GM10847 (cell line): Measurements from ENCODE around the gene FPGS.

ENCODE experiments used
- POLR2A ChIP-seq: IDR thresholded peaks from 2 replicates; pipeline ENCODE4 v1.6.1; 2011; ENCODE audit not compliant: insufficient read length; ENCODE audit errors: extremely low read depth

Gene FPGS

DNA sequence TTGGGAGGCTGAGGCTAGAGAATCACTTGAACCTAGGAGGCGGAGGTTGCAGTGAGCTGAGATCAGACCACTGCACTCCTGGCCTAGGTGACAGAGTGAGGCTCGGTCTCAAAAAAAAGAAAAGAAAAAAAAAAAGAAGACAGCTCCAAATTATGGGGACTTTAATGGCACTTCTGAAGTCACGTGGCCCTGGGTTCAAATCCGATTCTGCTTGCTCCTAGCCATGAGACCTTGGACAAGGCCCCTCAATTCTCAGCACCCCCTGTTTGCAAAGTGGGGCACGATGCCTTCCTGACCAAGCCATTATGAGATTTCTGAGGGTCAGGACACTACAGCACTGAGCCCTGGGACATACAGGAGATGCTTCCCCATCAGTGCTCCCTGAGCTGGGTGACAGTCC is 52.8 kb downstream of the FPGS start:
- TF ChIP-seq POLR2A = no peak

DNA sequence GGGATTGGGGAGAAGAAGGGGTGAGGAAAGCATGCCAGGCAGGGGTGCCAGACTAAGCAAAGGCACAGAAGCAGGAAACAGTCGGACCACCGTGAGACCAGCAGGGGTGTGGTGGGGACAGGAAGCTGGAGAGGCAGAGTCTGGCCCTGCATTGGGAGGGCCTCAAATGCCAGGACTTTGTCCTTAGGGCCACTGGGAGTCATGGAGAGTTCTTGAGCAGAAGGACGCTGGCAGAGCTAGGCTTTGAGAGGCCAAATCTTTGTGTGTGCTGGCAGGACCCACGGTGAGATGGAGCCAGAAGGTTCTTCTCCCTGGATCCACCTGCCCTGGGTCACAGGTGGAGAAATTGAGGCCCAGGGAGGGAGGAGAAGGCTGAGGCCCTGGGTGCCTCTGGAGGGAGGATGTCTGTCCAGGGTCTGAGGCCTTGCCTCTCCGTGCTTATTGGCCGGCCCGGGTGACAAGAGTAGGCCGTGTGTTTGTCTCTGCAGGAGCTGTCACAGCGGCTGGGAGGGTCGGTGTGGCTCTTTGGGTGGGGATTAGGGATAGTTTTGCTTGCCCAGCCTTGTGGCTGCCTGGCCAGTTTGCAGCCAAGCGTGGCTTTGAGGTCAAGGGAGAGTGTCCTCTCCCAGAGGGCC is 53.5 kb downstream of the FPGS start:
- no peak for TF ChIP-seq POLR2A

DNA sequence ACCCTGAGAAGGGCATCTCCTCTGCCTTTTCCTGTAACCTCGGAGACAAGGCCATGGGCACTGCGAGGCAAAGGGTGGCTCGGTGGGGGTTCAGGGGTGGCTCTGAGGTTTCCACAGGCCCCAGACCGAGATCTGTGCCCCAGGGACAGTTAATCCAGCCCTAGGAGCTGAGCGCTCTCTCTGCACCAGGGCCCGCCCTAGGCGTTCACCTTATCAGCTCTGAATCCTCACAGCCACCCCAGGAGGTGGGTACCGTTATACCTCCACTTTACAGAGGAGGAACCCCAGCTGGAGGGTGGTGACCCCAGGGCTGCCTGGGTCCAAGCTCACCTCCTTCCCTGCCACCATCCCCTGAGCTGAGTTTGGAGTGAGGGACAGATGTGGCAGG is 54.0 kb downstream of the FPGS start:
- no peak for TF ChIP-seq POLR2A

DNA sequence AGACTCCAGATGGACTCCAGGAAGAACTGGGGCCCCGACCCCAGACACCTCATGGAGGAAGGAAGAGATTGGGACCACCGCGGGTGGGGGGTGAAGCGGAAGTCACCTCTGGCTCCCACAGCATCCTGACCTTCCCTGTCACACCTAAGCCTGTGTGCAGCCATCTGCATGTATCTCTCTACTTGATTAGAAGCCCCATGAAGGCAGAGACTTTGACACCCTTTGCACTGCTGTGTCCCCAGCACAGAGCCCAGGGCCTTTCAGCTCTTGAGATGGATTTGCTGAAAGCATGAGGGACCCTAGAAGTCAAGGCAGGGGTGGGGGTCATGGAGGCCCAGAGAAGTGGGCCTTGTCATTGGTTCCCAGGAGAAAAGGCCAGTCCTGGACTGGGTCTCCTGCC is 54.6 kb downstream of the FPGS start:
- no peak for TF ChIP-seq POLR2A

DNA sequence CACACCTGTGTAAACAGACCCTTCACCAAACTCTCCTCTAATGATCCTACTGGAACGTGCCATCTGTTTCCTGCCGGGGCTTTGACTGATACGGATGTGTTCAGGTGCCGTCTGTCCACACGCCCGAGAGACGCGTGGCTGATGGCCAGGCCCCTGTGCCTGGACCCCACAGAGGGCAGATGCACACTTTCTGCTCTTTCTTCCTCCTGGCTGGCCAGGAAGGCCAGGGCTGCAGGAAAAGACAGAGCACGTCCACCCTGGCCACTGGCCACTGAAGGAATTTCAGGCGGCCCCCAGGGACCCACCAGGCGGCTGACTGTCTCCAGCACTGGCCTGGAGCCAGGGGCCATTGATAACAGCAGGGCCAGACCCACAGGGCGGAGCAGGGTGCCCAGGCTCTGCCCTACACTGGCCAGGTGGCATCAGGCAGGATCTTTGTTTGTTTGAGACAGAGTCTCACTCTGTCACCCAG is 55.4 kb downstream of the FPGS start:
- no peak for TF ChIP-seq POLR2A

GRCh38 chr9:127860260-127860659 is 57.6 kb downstream of the FPGS start:
- no peak for TF ChIP-seq POLR2A

DNA sequence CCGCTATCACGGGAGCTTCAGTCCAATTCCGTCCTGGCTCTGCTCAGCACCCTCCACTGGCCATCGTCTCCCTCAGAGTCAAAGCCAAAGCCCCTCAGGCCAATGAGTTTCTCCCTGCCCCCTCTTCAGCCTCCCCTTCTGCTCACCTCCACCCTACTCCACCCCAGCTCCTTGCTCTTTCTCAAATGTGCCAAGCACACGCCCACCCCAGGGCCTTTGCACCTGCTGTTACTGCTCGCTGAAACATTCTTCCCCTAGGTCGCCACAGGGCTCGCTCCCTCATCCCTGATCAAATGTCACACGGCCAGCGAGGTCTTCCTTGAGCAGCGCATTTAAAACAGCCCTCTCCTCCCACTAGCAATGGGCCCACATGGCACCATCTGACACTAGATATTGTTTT is 58.1 kb downstream of the FPGS start:
- TF ChIP-seq POLR2A = no peak

DNA sequence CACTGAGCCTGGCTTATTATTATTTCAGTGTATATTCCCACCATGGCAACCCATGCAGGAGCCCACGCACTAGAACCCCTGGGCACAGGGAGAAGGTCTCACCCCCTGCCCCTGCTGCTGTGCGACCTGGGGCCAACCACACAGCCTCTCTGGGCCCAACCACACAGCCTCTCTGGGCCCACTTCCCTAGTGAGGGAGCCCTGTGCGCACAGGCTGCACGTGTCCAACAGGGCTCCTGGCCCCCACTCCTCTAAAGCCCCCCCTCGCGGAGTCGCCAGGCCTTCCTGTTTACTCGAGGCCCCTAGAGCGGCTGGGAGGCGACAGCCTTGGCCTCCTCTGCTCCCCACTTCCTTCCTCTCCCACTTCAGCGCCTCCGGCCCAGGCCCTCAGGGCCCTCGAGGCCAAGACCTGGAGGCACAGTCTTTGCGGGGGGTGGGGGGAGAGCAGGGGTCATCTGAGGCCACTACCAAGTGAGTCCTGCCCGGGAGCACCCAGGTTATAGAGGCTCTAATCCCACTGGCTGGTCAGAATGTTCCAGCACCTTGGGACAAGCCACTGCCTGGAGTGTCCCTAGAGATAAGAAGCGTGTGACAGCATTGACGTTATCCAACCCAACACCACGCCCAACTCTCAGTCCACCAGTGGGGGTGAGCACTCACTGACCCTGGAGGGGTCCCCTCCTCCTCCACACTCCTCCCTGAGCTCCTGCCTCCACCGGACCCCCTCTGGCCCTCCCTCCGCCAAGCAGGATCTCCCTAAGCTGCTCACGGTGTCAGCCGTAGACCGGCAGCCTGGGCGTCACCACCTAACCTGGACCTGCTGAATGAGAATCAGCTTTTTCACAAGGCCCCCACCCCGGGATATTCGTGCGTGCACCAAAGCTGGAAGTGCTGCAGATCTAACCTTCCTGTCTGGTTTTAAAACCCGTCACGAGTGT is 59.7 kb downstream of the FPGS start:
- no peak for TF ChIP-seq POLR2A

- no peak for TF ChIP-seq POLR2A
Observed at GRCh38 chr9:127863191-127863621, 60.5 kb downstream of the FPGS start.
